ENCODE data around the gene GSTT2. TPM values are rescaled to one million over a fixed set of nuclear protein-coding genes. Genes with fewer than 3 reads are reported as not detected.

GSTT2 gene
- total and polyA plus RNA-seq, 2 donors (not counting 1 experiment from before 2014, with no cell fraction given): not detected

DNA sequence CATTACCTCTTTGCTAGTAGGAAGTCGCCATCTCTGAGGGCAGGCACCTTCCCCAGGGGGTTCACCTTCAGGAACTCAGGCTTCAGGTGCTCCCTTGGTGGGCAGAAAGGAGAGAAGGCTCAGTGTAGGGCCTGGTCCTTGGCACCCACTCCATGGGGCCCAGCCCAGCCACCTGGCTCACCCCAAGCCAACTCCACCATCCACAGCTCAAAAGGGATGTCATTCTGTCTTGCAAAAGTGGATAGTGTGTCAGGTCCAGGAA lies 28.0 kb downstream of the GSTT2 start:
- DNase-seq: no peak
- H3K27ac ChIP-seq (ENCODE audit: low read length in 2 of 2): no peak overlapping the region
- H3K9ac ChIP-seq (ENCODE audit: low read length): no peak overlapping the region
- no peak overlapping the region for H2AFZ ChIP-seq (ENCODE audit: insufficient read depth, low read depth, low read length, poor library complexity, severe bottlenecking)
- no peaks in the 10 kb centered on the region for H3K27me3 Mint-ChIP-seq
- 90% methylated on average over 1 of the region's 1 CpG for WGBS (ENCODE audit: insufficient coverage)
- TF ChIP-seq, protein P1, sequence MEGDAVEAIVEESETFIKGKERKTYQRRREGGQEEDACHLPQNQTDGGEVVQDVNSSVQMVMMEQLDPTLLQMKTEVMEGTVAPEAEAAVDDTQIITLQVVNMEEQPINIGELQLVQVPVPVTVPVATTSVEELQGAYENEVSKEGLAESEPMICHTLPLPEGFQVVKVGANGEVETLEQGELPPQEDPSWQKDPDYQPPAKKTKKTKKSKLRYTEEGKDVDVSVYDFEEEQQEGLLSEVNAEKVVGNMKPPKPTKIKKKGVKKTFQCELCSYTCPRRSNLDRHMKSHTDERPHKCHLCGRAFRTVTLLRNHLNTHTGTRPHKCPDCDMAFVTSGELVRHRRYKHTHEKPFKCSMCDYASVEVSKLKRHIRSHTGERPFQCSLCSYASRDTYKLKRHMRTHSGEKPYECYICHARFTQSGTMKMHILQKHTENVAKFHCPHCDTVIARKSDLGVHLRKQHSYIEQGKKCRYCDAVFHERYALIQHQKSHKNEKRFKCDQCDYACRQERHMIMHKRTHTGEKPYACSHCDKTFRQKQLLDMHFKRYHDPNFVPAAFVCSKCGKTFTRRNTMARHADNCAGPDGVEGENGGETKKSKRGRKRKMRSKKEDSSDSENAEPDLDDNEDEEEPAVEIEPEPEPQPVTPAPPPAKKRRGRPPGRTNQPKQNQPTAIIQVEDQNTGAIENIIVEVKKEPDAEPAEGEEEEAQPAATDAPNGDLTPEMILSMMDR (IDR thresholded peaks at IDR 0.05): no peak
- no peak for TF ChIP-seq EZH2 (IDR thresholded peaks at IDR 0.05; ENCODE audit: borderline replicate concordance, insufficient read depth, low read depth, low read length, poor library complexity, severe bottlenecking)
- H3K4me1 ChIP-seq (ENCODE audit: control insufficient read depth in 2 of 2, insufficient read depth in 2 of 2, low read length in 2 of 2): peaks cover 7 to 18% of the 10 kb centered on the region in 2 donors
- H3K9me3 ChIP-seq (ENCODE audit: control extremely low read depth in 1 of 3, control insufficient read depth in 2 of 3, insufficient read depth in 1 of 3, low read length in 2 of 3): peaks cover 0 to 3% (median 0%) of the 10 kb centered on the region in 3 donors
- ATAC-seq (ENCODE audit: low read depth): no peak
- intact Hi-C loops (cut with micrococcal nuclease): no loop called here
- no peaks in the 10 kb centered on the region for H4K20me1 ChIP-seq (ENCODE audit: control insufficient read depth, insufficient read depth, low read length, poor library complexity, severe bottlenecking)
- H3K9me3 Mint-ChIP-seq (ENCODE audit: insufficient read depth): no peaks in the 10 kb centered on the region
- no peaks in the 10 kb centered on the region for H3K27me3 ChIP-seq (replicated peaks in 1 of 4; ENCODE audit: control extremely low read depth in 1 of 4, control insufficient read depth in 3 of 4, insufficient read depth in 4 of 4, low read length in 3 of 4)
- H3K4me2 ChIP-seq (replicated peaks; ENCODE audit: low read depth, low read length, poor library complexity, severe bottlenecking): no peak overlapping the region
- H3K4me1 Mint-ChIP-seq: peaks cover 19% of the 10 kb centered on the region
- peaks cover 12% of the 10 kb centered on the region for H3K79me2 ChIP-seq (ENCODE audit: control insufficient read depth, insufficient read depth, low read length)
- POLR2A ChIA-PET: no interaction called here
- no peak overlapping the region for H3K4me3 ChIP-seq (ENCODE audit: control extremely low read depth in 1 of 5, extremely low read depth in 1 of 5, insufficient read depth in 1 of 5, low read depth in 2 of 5, low read length in 4 of 5)
- no peak overlapping the region for H3K27ac Mint-ChIP-seq
- H3K36me3 ChIP-seq (replicated peaks in 1 of 2; ENCODE audit: control extremely low read depth in 1 of 2, control insufficient read depth in 1 of 2, extremely low read depth in 1 of 2, insufficient read depth in 2 of 2, low read length in 1 of 2): no peaks in the 10 kb centered on the region
- no peak overlapping the region for H3K4me3 Mint-ChIP-seq
- CTCF ChIA-PET: no interaction called here

DNA sequence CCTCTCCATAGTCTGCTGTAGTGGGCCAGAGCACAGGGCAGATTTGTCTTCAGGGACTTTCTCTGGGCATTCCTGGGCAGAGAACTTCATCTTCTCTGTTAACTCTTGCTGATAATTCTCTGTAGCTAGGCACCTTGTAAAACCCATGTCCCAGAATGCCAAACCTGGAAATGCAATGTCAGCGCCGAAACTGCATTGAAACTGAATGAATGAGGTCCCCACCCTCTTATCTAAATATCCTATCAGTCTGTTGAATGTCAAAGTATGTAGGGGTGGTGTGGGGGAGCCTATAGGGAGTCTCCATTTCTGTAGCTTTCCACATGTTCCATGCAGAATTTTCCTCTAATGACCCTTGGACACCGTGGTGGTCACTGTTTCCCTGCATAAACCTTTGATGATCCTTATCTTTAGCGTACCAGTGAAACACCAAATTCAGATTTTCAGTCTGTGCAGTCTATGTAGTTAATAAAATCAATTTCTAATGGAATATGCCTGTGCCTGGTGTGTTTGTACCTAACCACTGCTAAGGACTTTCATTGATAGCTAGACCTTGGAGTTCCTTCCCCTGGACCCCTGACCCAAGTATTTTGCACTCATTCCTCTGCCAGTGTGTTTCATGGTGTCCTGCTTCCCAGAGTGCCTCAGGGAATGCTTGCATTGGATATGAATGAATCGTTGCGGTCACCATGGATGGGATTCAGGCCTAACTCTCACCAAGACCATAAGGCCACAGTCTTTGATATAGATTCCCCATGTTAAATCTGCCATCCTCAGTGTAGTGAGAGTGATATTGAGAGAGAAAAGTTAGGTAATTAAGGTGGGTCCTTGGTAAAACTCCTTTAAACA lies 28.7 kb downstream of the GSTT2 start:
- 90% methylated on average over 2 of the region's 6 CpGs for WGBS (ENCODE audit: insufficient coverage)
- intact Hi-C loops (cut with micrococcal nuclease): no loop called here
- ChIA-PET POLR2A (no interaction called here), CTCF (no interaction called here)
- no peak overlapping the region for H3K4me3 Mint-ChIP-seq
- H3K4me1 Mint-ChIP-seq: peaks cover 19% of the 10 kb centered on the region
- Histone ChIP-seq H3K27ac (ENCODE audit: low read length in 2 of 2) (no peak overlapping the region), H3K9me3 (ENCODE audit: control extremely low read depth in 1 of 3, control insufficient read depth in 2 of 3, insufficient read depth in 1 of 3, low read length in 2 of 3) (peaks cover 0 to 3% (median 0%) of the 10 kb centered on the region in 3 donors), H3K36me3 (replicated peaks in 1 of 2; ENCODE audit: control extremely low read depth in 1 of 2, control insufficient read depth in 1 of 2, extremely low read depth in 1 of 2, insufficient read depth in 2 of 2, low read length in 1 of 2) (no peaks in the 10 kb centered on the region), H3K4me2 (replicated peaks; ENCODE audit: low read depth, low read length, poor library complexity, severe bottlenecking) (no peak overlapping the region), H2AFZ (ENCODE audit: insufficient read depth, low read depth, low read length, poor library complexity, severe bottlenecking) (no peak overlapping the region), H4K20me1 (ENCODE audit: control insufficient read depth, insufficient read depth, low read length, poor library complexity, severe bottlenecking) (no peaks in the 10 kb centered on the region), H3K9ac (ENCODE audit: low read length) (no peak overlapping the region), H3K4me3 (ENCODE audit: control extremely low read depth in 1 of 5, extremely low read depth in 1 of 5, insufficient read depth in 1 of 5, low read depth in 2 of 5, low read length in 4 of 5) (no peak overlapping the region), H3K4me1 (ENCODE audit: control insufficient read depth in 2 of 2, insufficient read depth in 2 of 2, low read length in 2 of 2) (peaks cover 7 to 18% of the 10 kb centered on the region in 2 donors), H3K27me3 (replicated peaks in 1 of 4; ENCODE audit: control extremely low read depth in 1 of 4, control insufficient read depth in 3 of 4, insufficient read depth in 4 of 4, low read length in 3 of 4) (no peaks in the 10 kb centered on the region), H3K79me2 (ENCODE audit: control insufficient read depth, insufficient read depth, low read length) (peaks cover 12% of the 10 kb centered on the region)
- H3K9me3 Mint-ChIP-seq (ENCODE audit: insufficient read depth): no peaks in the 10 kb centered on the region
- no peak overlapping the region for H3K27ac Mint-ChIP-seq
- DNase-seq (no peak), ATAC-seq (ENCODE audit: low read depth) (no peak)
- TF ChIP-seq EZH2 (IDR thresholded peaks at IDR 0.05; ENCODE audit: borderline replicate concordance, insufficient read depth, low read depth, low read length, poor library complexity, severe bottlenecking): no peak
- TF ChIP-seq, protein P1 (IDR thresholded peaks at IDR 0.05): no peak
- no peaks in the 10 kb centered on the region for H3K27me3 Mint-ChIP-seq

All from B cell (primary cell).